GM23248 (cell line): Measurements from ENCODE around the gene SLC25A48. TPM values are rescaled to one million over a fixed set of nuclear protein-coding genes. Genes with fewer than 3 reads are reported as not detected.

Experiments used
- DNase-seq: peaks from one replicate; pipeline ENCODE4 v3.0.0-alpha.2; 2015
- H2AFZ ChIP-seq: fragments of 200-600 bp; sonication (generic); 2 replicates; pipeline ENCODE4 v1.6.1; 2016; ENCODE audit warnings: antibody characterized with exemption
- H3F3A ChIP-seq: fragments of 200-600 bp; sonication (generic); 2 replicates; pipeline ENCODE4 v1.6.1; 2016; ENCODE audit warnings: mild to moderate bottlenecking, antibody characterized with exemption, mixed run types; ENCODE audit not compliant: insufficient read depth
- H3K27ac ChIP-seq: fragments of 200-600 bp; sonication (generic); 2 replicates; pipeline ENCODE4 v1.5.1; 2016; ENCODE audit warnings: mild to moderate bottlenecking
- H3K27me3 ChIP-seq: fragments of 200-600 bp; sonication (generic); replicated peaks from 2 replicates; pipeline ENCODE4 v1.6.1; 2016; ENCODE audit warnings: mild to moderate bottlenecking; ENCODE audit not compliant: insufficient read depth
- H3K36me3 ChIP-seq: fragments of 200-600 bp; sonication (generic); 2 replicates; pipeline ENCODE4 v1.6.1; 2016; ENCODE audit warnings: low read depth, mild to moderate bottlenecking
- H3K4me1 ChIP-seq: fragments of 200-600 bp; sonication (generic); 2 replicates; pipeline ENCODE4 v1.6.1; 2016; ENCODE audit warnings: mild to moderate bottlenecking; ENCODE audit not compliant: insufficient read depth
- H3K4me2 ChIP-seq: fragments of 200-600 bp; sonication (generic); one replicate; pipeline ENCODE4 v1.6.1; 2016; ENCODE audit warnings: mild to moderate bottlenecking; ENCODE audit not compliant: unreplicated experiment
- H3K4me3 ChIP-seq: fragments of 200-600 bp; sonication (generic); 2 replicates; pipeline ENCODE4 v1.5.1; 2016; ENCODE audit warnings: mild to moderate bottlenecking
- H3K79me2 ChIP-seq: fragments of 200-600 bp; sonication (generic); 2 replicates; pipeline ENCODE4 v1.6.1; 2016; ENCODE audit warnings: mild to moderate bottlenecking; ENCODE audit not compliant: insufficient read depth
- H3K9ac ChIP-seq: fragments of 200-600 bp; sonication (generic); 2 replicates; pipeline ENCODE4 v1.6.1; 2016; ENCODE audit warnings: mild to moderate bottlenecking
- H3K9me2 ChIP-seq: fragments of 200-600 bp; sonication (generic); 2 replicates; pipeline ENCODE4 v1.6.1; 2016; ENCODE audit warnings: mixed run types, mild to moderate bottlenecking, moderate library complexity; ENCODE audit not compliant: insufficient read depth
- H3K9me3 ChIP-seq: fragments of 200-600 bp; sonication (generic); one replicate; pipeline ENCODE4 v1.6.1; 2017; ENCODE audit warnings: low read depth
- H4K20me1 ChIP-seq: fragments of 200-600 bp; sonication (generic); 2 replicates; pipeline ENCODE4 v1.6.0; 2016; ENCODE audit not compliant: insufficient read depth
- EZH2 ChIP-seq: fragments of 200-600 bp; sonication (generic); IDR thresholded peaks from 2 replicates; pipeline ENCODE4 v1.6.1; 2018; ENCODE audit warnings: antibody characterized with exemption, mild to moderate bottlenecking; ENCODE audit not compliant: insufficient read depth, poor library complexity, severe bottlenecking
- EZH2phosphoT487 ChIP-seq: fragments of 200-600 bp; sonication (generic); IDR thresholded peaks from 2 replicates; pipeline ENCODE4 v1.6.1; 2018; ENCODE audit warnings: antibody characterized with exemption, moderate library complexity, mild to moderate bottlenecking, low read depth; ENCODE audit not compliant: insufficient read depth
- WGBS, 2 experiments: methylation state at CpG; one replicate each; pipeline ENCODE4 v1.1.6; 2015 to 2017; ENCODE audit warnings: low lambda C conversion rate in 2 of 2, low coverage in 1 of 2; ENCODE audit errors: missing lambda C conversion rate in 2 of 2; 5-methylcytosine and 5-hydroxymethylcytosine counted together
- in situ Hi-C: fragments of 300-500 bp; cut with MboI; formaldehyde crosslinking; loops from 2 replicates; pipeline ENCODE4 v1.15.0; 2020
- polyA plus RNA-seq: library from polyadenylated mRNA; unstranded; fragments of >200 nt; fragmentation: Nextera tagmentation; extraction: Ambion mirVana; gene quantifications from 2 replicates; pipeline ENCODE4 v1.2.1, GENCODE V29; 2016
- total RNA-seq: library from RNA; depleted of rRNA; stranded (reverse); fragments of >200 nt; shearing (Covaris generic); gene quantifications from 2 replicates; pipeline ENCODE4 v1.2.3, GENCODE V29; 2014

Gene SLC25A48
- total and polyA plus RNA-seq, 2 experiments from 2014 or later, result not detected

DNA sequence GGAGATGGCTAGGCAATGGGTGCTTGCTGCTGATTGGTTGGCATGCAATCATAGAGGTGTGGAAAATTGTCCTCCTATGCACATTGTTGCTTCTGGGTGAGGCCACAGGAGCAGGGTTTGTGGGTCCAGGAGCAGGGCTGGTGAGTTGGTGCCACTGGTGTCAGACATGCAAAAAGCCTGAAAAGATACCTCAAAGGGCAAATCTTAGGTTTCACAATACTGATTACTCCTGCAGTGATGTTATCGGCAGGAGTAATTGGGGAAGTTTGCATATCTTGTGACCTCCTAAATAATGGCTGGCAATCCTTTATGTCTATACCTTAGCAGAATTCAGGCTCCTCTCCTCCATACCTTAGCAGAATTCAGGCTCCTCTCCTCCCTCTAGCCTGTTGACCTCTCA, 25.2 kb downstream of the SLC25A48 start:
- Histone ChIP-seq H3K4me1 (no peaks in the 10 kb centered on the region), H3K79me2 (no peaks in the 10 kb centered on the region), H4K20me1 (no peaks in the 10 kb centered on the region), H3K36me3 (no peaks in the 10 kb centered on the region), H3K27ac (no peak overlapping the region), H3K27me3 (peaks cover 5% of the 10 kb centered on the region; the same call in 1 of the 2 replicates), H3K4me2 (no peak overlapping the region), H3F3A (no peaks in the 10 kb centered on the region), H3K9me3 (no peaks in the 10 kb centered on the region), H3K4me3 (no peak overlapping the region), H3K9me2 (no peaks in the 10 kb centered on the region), H2AFZ (no peak overlapping the region), H3K9ac (no peak overlapping the region)
- DNase-seq, result no peak
- 96 to 100% methylated on average over 1 of the region's 1 CpG for WGBS, 2 experiments
- in situ Hi-C loops, result no loop called here
- TF ChIP-seq EZH2phosphoT487 (no peak), EZH2 (no peak)

DNA sequence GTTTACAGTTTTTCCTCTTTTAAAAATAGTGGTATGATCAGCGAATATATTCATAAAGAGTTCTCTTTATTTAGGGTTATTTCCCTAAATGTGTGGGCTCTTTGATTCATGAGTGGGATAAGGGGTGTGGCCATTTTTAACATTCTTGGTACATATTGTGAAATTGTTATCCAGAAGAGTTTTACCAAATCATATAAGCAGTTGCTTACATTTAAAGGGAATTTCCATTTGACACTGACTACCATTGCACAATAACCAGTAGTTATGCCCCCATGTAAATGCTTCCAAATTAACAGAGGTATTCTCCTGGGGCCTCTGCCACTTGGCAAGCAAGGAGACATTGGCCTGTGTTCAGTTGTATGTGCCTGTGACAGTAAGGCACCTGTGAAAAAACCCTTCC, 27.2 kb downstream of the SLC25A48 start:
- Histone ChIP-seq H3K9ac (no peak overlapping the region), H3K4me1 (no peaks in the 10 kb centered on the region), H3K9me3 (no peaks in the 10 kb centered on the region), H3K79me2 (no peaks in the 10 kb centered on the region), H3K36me3 (no peaks in the 10 kb centered on the region), H3K27ac (no peak overlapping the region), H3K27me3 (peaks cover 5% of the 10 kb centered on the region), H3K9me2 (no peaks in the 10 kb centered on the region), H3F3A (no peaks in the 10 kb centered on the region), H4K20me1 (no peaks in the 10 kb centered on the region), H3K4me3 (no peak overlapping the region), H3K4me2 (no peak overlapping the region), H2AFZ (no peak overlapping the region)
- TF ChIP-seq EZH2, result no peak
- 76 to 84% methylated on average over 1 of the region's 1 CpG for WGBS, 2 experiments
- in situ Hi-C loops, result no loop called here
- no peak for DNase-seq

DNA sequence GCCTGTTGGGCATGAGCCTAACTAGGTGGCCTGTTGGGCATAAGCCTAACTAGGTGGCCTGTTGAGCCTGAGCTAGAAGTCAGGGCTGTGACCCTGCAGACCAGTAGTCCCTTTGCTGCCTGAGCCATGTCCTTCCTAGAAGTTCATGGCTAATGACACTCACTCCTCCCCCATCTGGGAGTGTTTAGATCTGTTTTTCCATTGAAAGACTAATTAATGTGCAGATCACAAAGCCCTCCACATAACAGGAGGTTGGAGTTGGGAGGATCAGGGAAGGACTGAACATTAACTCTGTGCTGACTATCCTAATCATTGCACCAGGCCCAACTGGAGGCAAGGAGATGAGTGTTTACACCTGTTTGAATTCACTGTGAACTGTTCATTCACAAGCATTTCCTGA, 27.6 kb downstream of the SLC25A48 start:
- Histone ChIP-seq H3K4me2 (no peak overlapping the region), H3K4me1 (no peaks in the 10 kb centered on the region), H3F3A (no peaks in the 10 kb centered on the region), H3K9me2 (no peaks in the 10 kb centered on the region), H3K79me2 (no peaks in the 10 kb centered on the region), H3K4me3 (no peak overlapping the region), H3K9ac (no peak overlapping the region), H4K20me1 (no peaks in the 10 kb centered on the region), H3K27ac (no peak overlapping the region), H3K36me3 (no peaks in the 10 kb centered on the region), H2AFZ (no peak overlapping the region), H3K9me3 (no peaks in the 10 kb centered on the region), H3K27me3 (peaks cover 5% of the 10 kb centered on the region)
- no peak for DNase-seq
- TF ChIP-seq EZH2, result no peak
- TF ChIP-seq EZH2phosphoT487, result no peak
- in situ Hi-C loops, result no loop called here

DNA sequence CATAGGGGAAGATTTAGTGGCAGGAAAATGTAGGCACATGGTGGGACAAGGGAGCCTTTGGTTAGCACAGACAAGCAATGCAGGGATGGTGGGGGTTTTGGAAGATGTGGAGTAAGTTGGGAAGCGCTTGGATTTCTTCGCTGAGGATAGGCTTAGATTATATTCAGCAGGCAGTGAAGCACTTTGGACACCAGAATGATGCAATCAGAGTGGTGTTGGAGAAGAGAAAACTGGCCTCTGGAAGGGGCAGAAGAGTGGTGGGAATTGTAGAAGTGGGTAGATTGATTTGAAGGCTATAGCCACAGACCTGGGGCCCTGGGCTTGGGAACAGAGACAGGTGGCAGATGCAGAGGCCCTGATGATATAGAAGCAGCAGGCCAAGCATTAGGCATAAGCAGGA, 28.3 kb downstream of the SLC25A48 start:
- no peak overlapping the region for H3K4me2 ChIP-seq
- H3K9me2 ChIP-seq, result no peaks in the 10 kb centered on the region
- H3K4me3 ChIP-seq, result no peak overlapping the region
- H3K9me3 ChIP-seq, result no peaks in the 10 kb centered on the region
- in situ Hi-C loops, result no loop called here
- H3K27ac ChIP-seq, result no peak overlapping the region
- H3K36me3 ChIP-seq, result no peaks in the 10 kb centered on the region
- H3K27me3 ChIP-seq, result peaks cover 9% of the 10 kb centered on the region
- TF ChIP-seq EZH2phosphoT487 (no peak), EZH2 (no peak)
- no peaks in the 10 kb centered on the region for H4K20me1 ChIP-seq
- H3K9ac ChIP-seq, result no peak overlapping the region
- H2AFZ ChIP-seq, result no peak overlapping the region
- no peaks in the 10 kb centered on the region for H3K79me2 ChIP-seq
- no peak for DNase-seq
- H3K4me1 ChIP-seq, result no peaks in the 10 kb centered on the region
- no peaks in the 10 kb centered on the region for H3F3A ChIP-seq
- WGBS, 2 experiments, result 92 to 97% methylated on average over 2 of the region's 2 CpGs

DNA sequence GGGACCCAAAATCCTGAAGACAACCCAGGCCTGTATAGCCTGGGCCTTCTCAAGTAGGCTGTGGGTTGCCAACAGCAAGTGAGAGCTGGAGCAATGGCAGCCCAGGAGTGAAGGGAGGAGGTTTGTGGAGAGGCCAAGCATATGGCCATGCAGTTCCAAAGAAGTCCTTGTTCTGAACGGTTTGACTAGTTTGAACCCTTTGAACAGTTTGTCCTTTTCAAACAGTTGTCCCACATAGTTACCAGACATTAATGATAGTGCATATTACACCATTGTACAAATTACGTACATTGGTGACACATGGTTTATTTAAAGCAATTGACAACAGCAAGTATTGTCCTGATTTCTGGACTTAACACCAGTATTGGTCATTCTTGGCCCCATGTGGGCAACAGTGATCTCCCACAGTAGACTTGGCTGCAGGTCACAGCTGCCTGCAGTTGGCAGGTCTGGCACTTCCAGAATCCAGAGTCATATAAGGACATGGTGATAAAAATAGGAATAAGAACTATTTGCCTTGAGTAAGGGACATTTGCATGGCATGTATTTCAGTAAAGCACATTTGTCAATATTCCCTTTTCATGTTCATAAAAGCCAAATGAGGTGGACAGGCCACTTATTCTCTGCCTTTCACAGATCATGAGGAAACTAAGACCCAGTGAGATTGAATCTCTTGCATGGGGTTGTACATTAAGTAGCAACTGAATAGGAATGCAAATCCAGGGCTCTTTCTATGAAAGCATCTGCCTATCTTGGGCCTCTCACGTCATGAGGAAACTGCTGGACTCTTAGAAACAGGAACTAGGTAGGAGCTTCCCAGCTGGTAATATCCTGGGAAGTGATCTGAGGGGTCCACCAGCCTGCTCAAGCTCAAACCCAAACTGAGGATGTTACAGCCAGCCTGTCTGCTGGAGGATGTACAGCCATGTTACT, 30.3 kb downstream of the SLC25A48 start:
- H3K9me3 ChIP-seq, result no peaks in the 10 kb centered on the region
- no peaks in the 10 kb centered on the region for H4K20me1 ChIP-seq
- no peak overlapping the region for H3K27ac ChIP-seq
- 28 to 44% methylated on average over 3 of the region's 3 CpGs for WGBS, 2 experiments
- no peaks in the 10 kb centered on the region for H3K36me3 ChIP-seq
- DNase-seq, result no peak
- peaks cover 16% of the 10 kb centered on the region for H3K27me3 ChIP-seq
- no peaks in the 10 kb centered on the region for H3K4me1 ChIP-seq
- H3K9ac ChIP-seq, result no peak overlapping the region
- no peaks in the 10 kb centered on the region for H3K9me2 ChIP-seq
- H3K4me3 ChIP-seq, result no peak overlapping the region
- H3K79me2 ChIP-seq, result no peaks in the 10 kb centered on the region
- no peak for TF ChIP-seq EZH2
- TF ChIP-seq EZH2phosphoT487, result no peak
- H3F3A ChIP-seq, result no peaks in the 10 kb centered on the region
- no peak overlapping the region for H2AFZ ChIP-seq
- in situ Hi-C loops, result no loop called here
- H3K4me2 ChIP-seq, result no peak overlapping the region
